Activated CD8-positive, alpha-beta memory T cell treated with anti-CD3 and anti-CD28 coated beads, Interleukin-2, amount 50 U/mL, for 24 hours (primary cell): ENCODE measurements around the gene UPK3B.
"Not testable (repeated sequence)": the region's sequence is repeated elsewhere in the genome, so short reads cannot be mapped to it uniquely, and the experiment has no call there.

ENCODE experiments used
- DNase-seq: peaks from one replicate; pipeline ENCODE4 v3.0.0-alpha.2; 2020; ENCODE audit errors: extremely low read depth

The UPK3B gene

DNA sequence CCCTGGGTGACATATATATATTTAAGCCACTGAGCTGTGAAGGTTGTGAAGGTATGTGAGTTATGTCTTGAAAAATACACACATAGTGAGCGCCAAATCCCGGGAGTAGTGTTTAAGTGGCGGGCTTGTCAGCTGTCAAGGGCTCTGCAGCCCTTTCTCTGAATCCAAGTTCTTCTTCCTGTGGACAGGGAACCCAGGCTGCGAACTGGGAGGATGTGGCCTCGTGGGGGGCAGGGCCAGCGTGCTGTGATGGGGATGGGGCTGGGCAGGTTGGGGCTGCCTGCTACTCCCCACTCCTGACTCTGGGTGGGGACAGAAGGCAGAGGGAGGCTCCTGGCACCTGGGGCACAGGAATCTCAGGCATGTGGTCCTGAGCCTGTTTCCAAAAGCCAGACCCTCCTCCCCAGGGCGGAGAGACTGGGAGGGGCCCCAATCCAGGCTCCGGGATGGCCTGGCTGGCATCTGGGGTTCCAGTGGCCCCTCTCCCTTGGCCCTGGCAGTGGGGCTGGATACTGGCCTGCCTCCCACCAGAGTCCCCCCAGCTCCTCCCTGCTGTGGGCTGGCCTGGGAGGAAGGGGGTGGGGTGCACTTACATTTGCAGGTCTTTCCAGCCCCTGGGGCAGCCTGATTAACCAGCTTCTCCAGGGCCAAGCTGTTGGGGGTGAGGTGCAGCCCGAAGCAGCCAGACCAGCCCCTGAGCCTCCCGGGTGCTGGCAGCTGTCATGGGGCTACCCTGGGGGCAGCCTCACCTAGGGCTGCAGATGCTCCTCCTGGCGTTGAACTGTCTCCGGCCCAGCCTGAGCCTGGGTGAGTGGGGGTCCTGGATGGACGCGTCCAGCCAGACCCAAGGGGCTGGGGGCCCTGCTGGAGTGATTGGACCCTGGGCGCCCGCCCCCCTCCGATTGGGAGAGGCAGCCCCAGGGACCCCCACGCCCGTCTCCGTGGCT lies at the start of gene UPK3B:
Gene UPK3B (plus strand): TSS at position 622 of the 947 bp plus-strand sequence. CDS start 101 bp downstream, at position 723.
- no peak for DNase-seq

DNA sequence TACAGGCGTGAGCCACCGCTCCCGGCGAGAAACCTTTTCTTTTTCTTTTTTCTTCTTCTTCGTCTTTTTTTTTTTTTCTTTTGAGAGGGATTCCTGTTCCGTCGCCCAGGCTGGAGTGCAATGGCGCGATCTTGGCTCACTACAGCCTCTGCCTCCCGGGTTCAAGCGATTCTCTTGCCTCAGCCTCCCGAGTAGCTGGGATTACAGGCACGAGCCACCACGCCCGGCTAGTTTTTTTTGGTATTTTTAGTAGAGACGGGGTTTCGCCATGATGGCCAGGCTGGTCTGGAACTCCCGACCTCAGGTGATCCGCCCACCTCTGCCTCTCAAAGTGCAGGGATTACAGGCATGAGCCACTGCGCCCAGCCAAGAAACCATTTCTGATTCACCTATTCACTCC lies 49.6 kb upstream of the UPK3B start:
- DNase-seq: not testable (repeated sequence)

DNA sequence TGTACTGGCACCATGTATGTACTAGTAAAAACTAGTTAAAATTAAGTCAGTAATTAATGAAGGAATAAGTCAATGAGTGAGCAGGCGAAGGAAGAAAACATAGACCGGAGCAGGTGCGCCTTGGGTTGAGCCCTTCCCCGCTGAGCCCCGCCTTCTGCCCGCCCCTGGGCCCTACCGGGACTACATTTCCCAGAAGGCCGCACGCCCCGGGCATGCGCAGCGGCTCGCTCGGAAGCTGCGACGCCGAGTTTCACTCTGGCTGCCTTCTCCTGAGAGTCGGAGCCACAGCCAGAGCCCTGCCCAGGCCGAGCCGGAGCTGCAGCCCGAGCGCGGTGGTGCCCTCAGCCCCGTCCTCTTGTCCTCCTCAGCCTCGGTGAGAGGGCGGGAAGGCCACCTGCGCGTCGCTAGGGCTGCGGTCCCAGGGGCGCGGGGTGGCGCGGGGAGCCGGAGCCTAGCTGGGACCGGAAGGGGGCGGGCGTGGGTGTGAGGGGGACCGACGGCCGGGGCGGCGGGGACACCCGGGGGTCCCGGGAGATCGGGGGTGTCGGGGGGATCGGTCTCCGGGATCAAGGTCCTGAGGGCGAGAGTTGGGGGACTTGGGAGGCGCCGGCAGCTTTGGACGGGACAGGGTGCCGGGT lies 48.8 kb upstream of the UPK3B start, which contains the start of gene DTX2:
Gene DTX2 (plus strand): TSS at position 246 of the 638 bp plus-strand sequence. CDS start 18,801 bp downstream, outside the sequence.
- not testable (repeated sequence) for DNase-seq

DNA sequence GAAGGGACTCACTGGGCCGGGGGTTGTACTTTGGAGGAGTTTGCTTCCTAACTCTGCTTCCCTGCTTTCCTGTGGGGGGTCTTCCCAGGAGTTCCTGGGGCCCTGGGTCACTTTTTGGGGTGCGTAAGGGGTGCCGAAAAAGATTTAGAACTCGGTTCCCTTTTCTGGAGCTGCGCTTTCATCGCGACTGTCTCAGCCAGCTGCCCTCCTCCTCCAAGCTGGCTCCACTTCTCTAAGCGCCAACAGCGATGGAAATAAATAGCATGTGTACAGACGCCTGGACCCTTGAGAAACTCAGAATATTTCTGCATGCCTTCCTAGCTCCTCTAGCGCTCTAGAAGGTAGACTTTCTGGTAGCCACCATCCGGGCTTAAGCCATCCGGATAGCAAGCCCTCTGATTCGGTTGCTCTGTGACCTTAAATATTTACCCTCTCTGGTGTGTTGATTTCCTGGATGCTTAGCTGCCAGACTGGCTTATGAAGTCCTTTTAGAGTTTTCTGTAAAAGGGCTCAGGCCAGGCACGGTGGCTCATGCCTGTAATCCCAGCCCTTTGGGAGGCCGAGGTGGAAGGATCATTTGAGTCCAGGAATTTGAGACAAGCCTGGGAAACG lies 48.0 kb upstream of the UPK3B start:
- not testable (repeated sequence) for DNase-seq

DNA sequence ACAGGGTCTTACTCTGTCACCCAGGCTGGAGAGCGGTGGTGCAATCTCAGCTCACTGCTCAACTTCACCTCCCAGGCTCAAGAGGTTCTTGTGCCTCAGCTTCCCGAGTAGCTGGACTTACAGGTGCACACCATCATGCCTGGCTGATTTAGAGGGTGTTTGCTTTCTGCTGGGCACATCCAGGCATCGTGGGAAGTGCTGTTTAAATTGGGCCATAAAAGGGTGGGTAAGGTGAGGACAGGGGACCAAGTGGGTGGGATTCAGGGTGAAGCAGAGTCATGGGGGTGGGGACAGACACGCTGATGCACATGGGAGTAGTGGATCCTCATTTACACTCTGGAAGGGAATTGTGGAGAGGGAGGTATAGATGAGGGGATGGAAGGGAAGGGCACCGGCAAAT lies 45.4 kb upstream of the UPK3B start:
- DNase-seq: not testable (repeated sequence)

DNA sequence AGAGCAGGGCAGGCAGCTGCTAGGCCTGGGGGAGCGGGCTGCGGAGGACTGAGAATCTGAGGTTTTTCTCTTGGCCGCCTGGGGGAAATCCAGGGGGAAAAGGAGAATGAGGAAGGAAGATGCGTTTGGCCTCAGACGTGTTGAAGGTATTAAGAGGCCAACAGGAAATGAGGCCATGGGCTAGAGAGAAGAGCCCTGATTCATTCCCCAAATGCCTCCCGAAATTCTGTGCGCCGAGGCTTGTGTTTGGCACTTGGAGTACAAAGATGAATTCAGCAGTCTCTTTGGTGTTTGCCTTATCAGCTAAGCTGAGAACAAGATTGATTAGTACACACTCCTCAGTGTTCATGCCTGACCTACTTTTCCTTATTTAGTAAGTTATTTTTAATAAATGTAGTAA lies 44.4 kb upstream of the UPK3B start:
- not testable (repeated sequence) for DNase-seq

- DNase-seq: not testable (repeated sequence)
Observed at GRCh38 chr7:76467743-76468404, 42.5 kb upstream of the UPK3B start.

GRCh38 chr7:76471556-76472221 lies 38.7 kb upstream of the UPK3B start:
- not testable (repeated sequence) for DNase-seq

- DNase-seq: not testable (repeated sequence)
Observed at GRCh38 chr7:76473097-76473496, 37.3 kb upstream of the UPK3B start.

- DNase-seq: not testable (repeated sequence)
Observed at GRCh38 chr7:76476280-76476679, 34.1 kb upstream of the UPK3B start.

- DNase-seq: not testable (repeated sequence)
Observed at GRCh38 chr7:76476742-76477474, 33.4 kb upstream of the UPK3B start.

DNA sequence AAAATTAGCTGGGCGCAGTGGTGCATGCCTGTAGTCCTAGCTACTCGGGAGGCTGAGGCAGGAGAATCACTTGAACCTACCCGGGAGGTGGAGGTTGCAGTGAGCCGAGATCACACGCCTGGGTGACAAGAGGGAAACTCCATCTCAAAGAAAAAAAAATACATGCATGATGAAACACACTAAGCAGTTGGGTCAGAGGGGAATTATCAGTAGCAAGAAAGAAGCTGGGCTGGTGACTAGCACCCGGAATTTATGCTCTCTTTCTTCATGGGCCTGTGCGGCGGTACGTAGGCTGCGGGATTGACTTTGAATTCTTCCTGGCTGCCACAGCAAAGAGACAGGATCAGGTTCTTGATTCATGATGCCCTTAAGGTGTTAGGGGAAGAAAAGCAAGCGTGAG lies 30.7 kb upstream of the UPK3B start:
- not testable (repeated sequence) for DNase-seq

DNA sequence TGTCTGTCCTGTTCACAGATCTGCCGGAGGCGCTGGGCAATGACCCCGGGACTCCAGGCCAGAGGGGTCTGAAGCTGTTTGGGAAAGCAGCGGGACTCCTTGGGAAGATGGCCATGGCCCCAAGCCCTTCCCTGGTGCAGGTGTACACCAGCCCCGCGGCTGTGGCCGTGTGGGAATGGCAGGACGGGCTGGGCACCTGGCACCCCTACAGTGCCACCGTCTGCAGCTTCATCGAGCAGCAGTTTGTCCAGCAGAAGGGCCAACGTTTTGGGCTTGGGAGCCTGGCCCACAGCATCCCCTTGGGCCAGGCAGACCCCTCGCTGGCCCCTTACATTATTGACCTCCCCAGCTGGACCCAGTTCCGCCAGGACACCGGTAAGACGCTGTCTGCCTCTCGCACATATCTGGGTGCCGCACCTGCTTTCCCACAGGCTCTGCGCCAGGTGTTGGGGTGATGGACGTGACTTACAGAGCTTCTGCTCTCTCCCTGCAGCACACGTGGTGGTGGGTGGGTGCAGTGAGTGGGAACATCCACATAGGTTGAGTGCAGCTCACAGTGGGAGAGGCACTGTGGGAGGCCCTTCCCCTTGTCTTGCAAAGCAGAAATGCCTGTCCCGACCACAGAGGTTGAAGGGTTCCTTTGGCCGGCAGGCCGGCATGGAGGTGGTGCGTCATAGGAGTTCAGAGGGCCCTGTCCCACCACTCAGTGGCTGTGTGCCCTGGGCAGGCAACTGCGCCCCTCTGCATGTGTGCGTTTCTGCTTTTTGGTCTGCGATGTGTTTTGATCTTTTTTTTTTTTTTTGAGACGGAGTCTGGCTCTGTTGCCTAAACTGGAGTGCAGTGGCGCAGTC lies 29.7 kb upstream of the UPK3B start:
- not testable (repeated sequence) for DNase-seq

DNA sequence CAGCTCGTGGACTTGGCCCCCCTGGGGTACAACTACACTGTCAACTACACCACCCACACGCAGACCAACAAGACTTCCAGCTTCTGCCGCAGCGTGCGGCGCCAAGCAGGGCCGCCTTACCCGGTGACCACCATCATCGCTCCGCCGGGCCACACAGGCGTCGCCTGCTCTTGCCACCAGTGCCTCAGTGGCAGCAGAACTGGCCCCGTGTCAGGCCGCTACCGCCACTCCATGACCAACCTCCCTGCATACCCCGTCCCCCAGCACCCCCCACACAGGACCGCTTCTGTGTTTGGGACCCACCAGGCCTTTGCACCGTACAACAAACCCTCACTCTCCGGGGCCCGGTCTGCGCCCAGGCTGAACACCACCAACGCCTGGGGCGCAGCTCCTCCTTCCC lies 27.7 kb upstream of the UPK3B start:
- not testable (repeated sequence) for DNase-seq

DNA sequence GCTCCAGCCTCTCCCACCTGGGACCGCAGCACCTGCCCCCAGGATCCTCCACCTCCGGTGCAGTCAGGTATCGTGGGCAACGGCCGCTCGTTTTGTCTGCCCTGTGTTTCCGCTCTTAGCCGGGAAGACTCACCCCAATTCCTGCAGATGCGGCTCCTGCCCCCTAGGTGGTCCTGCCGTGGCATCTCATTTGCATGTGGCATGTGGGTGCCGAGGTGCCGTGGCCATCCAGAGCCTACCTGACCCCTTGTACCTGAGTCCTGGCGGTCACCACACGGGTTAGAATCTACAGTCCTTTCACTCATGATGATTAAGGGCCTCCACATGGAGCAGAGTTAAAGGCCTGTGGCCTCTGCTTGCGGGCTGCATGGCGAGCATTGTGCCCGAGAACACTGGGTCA lies 27.3 kb upstream of the UPK3B start:
- DNase-seq: not testable (repeated sequence)

- DNase-seq: not testable (repeated sequence)
Observed at GRCh38 chr7:76484456-76484855, 25.9 kb upstream of the UPK3B start.

DNA sequence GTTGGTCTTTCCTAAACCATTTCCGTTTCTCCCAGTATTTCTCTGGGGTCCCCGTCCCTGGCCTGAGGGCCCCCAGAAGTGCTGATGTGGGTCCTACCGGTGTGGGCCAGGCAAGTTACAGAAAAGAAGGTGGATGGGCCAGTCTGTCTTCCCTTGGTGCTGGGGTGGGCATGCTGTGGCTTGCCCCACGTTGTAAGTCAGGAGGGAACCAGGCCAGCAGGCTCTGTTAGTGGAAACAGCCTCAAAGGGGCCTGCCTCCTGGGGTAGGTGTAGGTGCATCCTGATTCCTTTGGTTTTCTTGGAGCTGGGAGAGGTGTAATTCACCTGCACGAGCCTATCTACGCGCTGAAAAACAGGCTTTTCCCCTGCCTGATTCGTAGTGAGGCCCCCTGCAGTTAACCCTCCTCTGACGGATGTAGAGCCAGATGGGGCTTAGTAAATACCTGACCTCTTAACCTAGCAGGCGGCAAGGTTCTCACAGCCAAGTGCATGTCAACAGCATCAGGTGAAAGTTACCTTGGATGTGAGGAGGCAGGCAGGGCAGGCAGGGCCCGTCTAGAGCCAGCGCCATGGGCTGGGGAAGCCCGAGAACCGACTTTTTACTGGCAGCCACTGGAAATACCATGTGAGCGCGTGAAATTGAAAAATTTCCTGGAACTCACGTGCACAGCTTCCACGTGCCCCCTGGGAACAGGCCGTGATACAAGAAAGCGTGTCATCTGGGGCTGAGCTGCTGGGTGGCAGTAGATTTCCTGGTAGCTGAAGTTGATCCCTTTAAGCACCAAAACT lies 24.3 kb upstream of the UPK3B start:
- DNase-seq: not testable (repeated sequence)

GRCh38 chr7:76486618-76487017 lies 23.7 kb upstream of the UPK3B start:
- not testable (repeated sequence) for DNase-seq

- DNase-seq: not testable (repeated sequence)
Observed at GRCh38 chr7:76487969-76488368, 22.4 kb upstream of the UPK3B start.
